Stimulated activated naive CD8-positive, alpha-beta T cell treated with anti-CD3 and anti-CD28 coated beads, Interleukin-15, Interleukin-2, amounts not matched to agents 100 U/mL and 50 U/mL, for 24 hours (primary cell): ENCODE measurements around the gene COL17A1.

Source experiments
- ATAC-seq: fragments of 150-1000 bp; cut with Tn5 transposase; one replicate; pipeline ENCODE4 v1.10.0; 2021
- DNase-seq: peaks from one replicate; pipeline ENCODE4 v3.0.0; 2021

COL17A1 gene

GRCh38 chr10:104049504-104050250 is 36.0 kb downstream of the COL17A1 start:
- no peak for DNase-seq
- ATAC-seq, result no peak

- DNase-seq, result no peak
- ATAC-seq, result no peak
These were observed 39.0 kb downstream of the COL17A1 start for GRCh38 chr10:104046651-104047050.

DNA sequence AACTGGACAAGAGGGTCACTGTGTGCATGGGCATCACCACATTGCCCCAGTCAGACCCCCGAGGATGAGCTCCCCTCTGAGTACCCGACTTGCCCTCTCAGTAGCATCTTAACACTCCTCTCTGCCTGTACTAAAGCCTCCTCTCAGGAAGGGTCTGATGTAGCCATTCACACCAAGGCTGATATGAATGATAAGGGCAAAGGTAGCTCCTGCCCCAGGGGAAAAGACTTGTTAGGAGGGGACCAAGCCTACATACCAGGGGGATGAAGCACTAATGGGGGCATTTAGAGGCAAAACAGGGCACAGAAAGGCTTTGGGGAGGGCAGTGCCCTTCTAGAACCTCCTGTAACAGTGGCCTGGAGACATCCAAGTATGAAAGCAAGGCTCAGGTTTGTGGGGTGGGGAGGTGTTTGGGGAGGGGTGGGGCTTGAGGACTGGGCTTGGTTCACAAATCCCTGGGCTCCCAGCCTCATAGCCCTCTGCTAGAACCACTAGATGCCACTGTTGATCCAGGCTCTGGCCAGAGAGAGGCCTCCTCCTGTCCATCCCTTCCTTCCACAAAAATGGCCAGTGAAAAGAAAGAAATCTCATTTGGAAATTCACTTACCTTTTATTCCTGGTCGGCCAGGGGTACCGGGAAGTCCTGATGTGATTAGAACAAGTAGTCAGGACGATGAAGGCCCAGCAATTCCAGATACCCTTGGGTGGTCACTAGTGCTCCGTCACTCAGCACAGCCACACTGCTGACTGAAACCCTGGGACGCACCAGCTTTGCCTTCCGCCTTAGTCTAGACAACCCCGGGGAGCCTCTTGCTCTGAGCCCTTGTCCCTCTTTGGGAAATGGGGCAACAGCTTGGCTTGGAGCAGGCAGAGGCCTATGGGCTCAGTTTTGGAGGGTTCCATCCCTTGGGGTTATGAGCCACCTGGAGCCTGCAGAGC is 40.3 kb downstream of the COL17A1 start:
- DNase-seq (no peak), ATAC-seq (no peak)

DNA sequence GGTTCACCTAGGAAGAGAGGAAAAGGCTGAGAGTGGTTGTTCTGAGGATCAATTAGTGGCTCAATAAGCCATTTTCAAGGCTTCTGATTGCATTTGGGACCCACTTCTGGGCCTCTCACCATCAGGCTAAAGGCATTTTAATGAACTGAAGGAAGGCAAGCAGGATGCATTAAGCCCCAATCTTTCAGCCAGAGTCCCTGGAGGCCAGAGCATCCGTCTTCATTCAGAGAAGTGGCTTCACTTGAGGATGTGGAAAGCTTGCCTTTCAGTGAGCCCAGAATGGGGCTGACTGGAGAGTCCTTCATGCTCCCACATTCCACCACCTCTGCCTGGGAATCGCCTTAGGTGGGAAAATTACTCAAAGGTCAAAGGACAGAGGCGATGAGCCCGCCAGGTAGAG is 41.8 kb downstream of the COL17A1 start:
- ATAC-seq (no peak), DNase-seq (no peak)

DNA sequence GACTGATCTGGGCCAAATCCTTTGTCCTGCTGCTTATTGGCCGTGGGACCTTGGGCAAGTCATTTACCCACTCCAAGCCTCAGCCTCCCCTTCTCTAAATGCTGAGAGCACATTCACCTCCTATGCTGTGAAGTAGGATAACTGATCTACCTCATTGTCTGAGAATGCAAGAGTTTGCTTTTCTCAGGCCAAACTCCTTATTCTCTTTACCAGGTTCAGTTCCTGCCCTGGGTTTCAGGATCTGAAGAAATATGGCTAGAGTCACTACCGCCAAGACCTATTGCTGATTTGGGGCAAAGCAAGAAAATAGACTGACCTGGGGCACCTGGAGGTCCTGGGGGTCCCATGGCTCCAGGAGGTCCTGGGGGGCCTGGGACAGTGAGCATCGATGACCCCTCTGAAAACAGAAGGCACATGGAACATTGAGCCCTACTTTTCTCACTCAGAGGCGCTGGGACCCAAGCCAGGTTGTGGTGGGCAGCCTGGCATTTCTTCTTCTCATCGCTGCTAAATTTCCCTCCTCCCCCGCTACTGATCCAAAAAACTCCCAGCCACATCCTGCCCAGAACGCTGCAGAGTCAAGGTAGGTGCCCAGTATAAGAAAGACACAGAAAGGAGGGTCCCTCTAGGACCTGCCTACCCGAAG is 42.4 kb downstream of the COL17A1 start:
- DNase-seq (no peak), ATAC-seq (no peak)

DNA sequence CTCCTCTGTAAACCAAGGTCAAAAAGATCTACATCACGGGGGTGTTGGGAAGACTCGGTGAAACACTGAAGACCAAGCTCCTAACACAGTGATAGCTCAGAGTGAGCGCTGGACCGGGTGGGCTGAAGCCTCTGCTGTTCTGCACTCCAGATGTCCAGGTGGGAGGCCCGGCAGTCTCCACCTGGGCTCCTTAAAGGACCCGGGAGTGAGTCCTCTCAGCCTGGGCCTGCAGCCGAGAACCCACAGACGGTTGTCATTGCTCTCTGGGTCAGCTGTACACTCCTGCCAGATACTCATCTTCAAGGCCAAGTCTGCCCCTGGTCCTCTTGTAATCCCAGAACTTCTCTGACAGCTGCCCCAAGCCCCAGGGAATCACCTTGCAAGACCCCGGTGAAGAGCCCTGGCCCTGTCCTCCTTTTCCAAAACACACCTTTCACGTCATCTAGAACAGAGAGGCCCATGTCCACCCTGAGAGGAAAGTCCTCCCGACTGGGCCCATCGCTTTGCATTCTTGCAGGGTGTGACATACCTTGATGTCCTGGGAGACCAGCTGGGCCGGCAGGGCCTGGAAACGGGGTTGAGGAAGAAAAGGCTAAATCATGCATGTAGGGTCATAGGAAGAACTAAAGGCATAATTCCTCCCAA is 43.7 kb downstream of the COL17A1 start:
- DNase-seq, result no peak
- ATAC-seq, result no peak

DNA sequence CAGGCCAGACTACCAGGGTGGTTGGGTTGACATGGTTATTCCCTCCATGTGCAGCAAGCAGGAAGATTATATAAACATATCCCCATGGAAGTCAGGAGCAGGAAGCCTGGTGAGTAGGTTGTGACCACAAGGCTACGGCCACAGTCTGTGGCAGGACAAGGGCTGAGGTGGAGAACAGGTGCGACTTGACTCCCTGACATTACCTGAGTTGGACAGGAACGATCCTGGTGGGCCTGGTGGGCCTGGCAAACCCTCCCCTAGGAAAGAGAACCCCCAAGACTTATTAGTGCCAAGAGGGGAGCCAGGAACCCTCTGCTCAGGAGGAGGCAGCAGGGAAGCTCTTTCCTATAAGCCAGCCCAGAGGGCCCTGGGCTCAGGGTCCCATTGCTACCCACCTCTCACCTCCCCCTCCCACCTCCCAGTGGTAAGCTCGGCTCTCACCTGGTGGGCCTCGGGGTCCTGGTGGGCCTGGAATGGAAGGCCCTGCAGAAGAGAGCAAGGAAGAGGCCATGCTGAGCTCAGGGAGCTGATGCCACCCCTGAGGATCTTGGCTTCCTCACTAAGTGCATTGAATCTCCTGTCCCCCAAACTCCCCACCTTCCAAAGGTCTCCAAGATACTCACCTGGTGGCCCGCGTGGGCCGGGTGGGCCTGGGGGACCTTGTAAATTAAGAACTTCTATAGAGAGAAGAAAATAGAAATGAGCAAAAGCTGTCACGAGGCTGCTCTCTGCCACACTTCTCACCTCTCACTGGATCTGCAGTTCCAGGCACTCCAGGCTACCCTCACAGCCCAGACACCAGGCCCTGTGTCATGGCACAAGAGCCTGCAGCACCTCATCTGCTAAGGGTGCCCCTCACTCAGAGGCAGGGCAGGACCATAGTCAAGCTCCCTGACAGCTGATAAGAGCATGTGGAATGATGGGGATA is 44.6 kb downstream of the COL17A1 start:
- no peak for DNase-seq
- no peak for ATAC-seq

DNA sequence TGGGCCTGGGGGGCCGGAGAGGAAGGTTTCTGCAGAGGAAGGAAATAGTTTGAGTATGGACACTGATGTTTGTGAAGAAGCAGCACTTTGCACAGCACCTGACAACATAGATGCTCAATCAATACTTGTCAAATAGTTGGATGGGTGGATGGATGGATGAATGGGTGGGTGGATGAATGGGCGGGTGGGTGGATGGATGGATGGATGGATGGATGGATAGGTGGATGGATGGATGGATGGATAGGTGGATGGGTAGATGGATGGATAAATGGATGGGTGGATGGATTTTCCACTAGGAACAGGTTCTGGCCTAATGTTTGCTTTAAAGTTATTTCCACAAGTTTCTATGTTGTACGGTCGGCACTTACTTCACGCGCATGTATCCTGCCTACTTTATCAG is 45.3 kb downstream of the COL17A1 start:
- DNase-seq (no peak), ATAC-seq (no peak)

DNA sequence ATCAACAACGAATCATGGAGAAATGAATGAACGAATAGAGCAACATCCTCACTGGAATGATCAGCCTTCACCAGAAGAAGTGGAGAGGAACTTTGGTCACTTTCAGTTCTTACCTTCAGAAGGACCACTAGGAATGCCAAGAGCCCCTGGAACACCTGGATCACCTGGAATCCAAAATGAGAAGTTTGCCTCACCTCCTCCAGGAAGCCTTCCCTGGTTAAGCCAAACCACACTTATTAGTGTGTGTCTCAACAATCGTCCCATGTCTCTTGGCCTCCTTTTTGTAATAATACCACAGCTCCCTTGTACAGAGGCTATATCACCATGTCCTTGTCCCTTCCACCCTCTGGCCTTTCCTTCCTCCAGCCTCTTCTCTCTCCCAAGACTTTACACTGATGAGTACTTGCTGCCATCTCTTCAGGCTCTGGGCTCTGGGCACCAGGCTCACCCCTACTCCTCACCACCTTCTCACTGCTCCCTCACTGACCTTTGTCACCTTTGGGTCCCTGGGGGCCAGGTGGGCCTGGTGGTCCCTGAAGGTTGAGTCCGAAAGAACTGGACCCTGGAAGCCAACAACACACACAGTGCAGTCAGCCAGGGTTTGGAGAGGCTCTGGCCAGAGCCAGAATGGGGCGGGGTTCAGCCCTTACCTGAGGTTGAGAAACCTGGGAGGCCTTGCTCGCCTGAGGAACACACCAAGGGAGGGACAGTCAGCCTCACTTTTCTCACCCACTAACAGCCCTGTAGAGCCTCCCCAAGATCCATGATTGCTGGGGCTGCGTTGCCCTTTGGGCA is 46.5 kb downstream of the COL17A1 start:
- ATAC-seq (no peak), DNase-seq (no peak)

DNA sequence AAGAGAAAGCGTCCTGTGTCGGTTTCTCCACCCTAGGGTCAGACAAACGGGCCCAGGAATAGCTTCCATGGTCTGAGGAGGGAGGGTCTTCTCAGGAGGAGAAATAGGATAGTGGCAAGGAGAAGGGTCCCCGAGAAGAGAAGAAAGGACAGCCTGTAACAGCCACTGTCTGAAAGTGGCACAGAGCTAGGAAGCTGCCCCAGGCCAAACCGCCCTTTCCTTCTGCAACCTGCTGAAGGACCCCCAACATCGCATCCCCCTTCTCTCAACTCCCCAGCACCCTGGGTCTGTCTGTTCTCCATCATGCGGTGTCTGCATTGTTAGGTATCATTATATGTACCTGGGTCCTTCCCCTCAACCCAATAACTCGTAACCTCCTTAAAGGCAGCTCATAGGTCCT is 47.1 kb downstream of the COL17A1 start:
- ATAC-seq (no peak), DNase-seq (no peak)

GRCh38 chr10:104037261-104037951 is 48.3 kb downstream of the COL17A1 start:
- no peak for ATAC-seq
- DNase-seq, result no peak

DNA sequence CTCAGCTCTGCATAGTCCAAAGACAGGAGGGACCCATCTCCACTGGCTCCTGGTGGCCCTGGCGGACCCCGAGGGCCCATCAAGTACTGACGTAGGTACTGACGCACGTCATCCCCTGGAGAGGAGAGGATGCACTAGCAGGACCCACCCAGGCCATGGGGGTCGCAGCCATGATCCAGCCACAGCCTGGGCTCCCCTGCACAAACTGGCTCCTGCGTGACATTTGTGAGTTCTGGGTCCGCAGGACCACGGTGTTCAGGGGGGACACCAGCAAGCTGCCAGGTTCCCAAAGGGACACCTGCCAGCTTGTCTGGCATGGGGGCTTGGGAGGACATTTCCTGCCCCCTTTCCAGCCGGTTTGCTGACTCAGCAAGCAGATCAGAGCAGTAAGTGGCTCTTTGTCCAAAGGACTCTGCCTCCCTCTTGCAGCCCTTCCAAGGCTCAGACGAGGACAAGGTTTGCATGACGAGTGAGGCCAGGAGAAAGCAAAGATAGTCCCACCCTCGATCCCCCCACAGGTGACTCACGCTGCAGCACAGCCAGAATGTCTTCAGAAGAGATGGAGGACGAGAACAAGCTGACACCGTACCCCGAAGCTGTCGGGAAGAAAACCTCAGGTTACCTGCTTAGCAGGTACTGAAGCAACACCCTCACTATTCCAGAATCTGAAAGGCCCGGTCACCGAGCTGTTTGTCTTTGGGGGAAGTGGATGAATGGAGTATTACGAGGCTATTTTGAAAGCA is 49.0 kb downstream of the COL17A1 start:
- no peak for DNase-seq
- no peak for ATAC-seq

- DNase-seq (no peak), ATAC-seq (peak; percentile 12)
These were observed 49.7 kb downstream of the COL17A1 start for GRCh38 chr10:104036069-104036384.

- DNase-seq, result no peak
- ATAC-seq, result no peak
These were observed 50.2 kb downstream of the COL17A1 start for GRCh38 chr10:104035194-104036068.

DNA sequence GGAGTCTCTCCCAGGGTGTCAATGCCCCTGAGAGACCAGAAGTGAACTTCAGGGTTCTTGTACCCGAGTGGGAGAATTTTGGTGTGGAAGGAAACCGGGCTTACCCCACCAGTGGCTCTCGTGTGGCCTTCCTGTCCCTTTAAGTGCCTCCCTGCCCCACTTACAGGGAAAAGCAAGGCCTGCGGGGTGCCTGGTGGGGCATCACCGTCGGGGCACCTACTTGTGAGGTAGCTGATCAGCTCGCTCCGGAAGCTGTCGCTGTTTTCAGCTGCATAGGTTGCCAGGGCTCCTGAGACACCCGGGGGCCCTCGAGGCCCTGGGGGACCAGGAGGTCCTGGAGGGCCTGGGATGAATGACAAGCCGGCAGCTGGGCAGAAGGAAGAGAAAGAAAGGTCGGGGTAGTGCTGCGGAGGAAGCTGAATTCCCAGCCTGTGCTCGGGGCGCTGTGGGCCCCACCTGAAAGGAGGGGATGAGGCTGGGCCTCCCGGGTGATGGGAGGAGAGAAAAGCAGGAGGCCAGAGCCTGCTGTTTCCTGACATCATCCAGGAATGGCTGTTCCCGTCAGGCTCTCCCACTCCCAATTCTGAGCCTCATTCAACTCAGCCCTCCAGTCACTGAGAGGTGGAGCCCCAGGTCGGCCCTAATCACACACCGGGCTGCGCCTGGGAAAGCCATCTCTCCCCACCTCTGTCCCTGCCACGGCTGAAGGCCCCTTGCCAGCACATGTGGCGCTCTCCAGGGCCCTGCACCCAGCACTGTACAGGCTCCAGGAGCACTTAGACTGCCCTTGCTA is 51.1 kb downstream of the COL17A1 start:
- ATAC-seq (no peak), DNase-seq (no peak)

DNA sequence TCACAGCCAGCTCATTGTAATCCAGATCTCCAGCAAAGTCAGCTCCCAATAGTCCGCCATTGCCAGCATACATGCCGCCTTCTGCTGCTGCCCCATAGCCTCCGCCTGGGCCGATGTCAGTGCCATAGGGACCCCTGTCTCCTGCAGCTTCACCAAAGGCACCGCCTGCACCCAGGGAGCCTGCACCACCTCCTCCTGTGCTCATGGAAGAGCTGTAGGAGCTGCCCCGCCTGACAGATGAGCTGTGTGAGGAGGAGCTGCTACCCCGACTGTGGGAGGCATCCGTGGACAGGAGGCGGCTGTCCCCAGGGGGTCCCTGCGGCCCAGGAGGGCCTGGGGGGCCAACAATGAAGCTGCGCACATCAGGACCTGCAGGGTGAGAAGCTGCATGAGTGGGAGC is 51.7 kb downstream of the COL17A1 start:
- ATAC-seq, result no peak
- no peak for DNase-seq

DNA sequence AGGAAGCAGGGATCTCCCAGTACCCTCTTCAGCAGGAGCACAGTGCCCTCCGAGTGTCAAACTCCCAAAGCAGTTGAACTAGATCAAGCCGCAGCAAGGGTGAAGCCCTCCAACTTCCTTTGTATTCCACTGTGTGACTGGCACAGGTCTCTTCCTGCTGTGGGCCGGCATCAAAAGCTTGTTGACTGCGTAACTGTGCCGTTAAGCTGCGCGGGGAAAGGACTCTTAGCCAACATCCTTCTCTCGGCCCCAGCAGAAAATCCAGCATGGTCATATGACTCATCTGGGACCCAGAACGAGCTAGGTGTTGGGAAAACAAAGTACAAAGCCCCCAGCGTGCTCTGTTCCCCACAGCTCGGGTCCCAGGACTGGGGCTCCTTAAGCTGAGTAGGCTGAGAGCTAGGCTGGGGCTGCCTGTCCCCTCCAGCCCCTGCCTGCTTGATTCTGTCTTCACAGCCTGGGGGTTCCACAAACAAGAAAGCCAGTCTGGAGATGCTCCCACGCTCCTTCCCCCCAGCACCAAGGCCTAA is 52.2 kb downstream of the COL17A1 start:
- no peak for ATAC-seq
- no peak for DNase-seq
